Upper lobe of left lung (tissue), 4 donors: ENCODE data around the gene MALRD1.

Experiments
- POLR2A ChIP-seq, 4 donors: fragments of 450-650 bp; IDR thresholded peaks; one replicate each; pipeline ENCODE4 v1.5.1; 2016 to 2017; ENCODE audit warnings: antibody characterized with exemption in 4 of 4, mild to moderate bottlenecking in 2 of 4
- POLR2AphosphoS5 ChIP-seq, 2 donors: sonication (generic); formaldehyde crosslinking; IDR thresholded peaks; one replicate each; pipeline ENCODE4 v1.5.1; 2017; ENCODE audit warnings: antibody characterized with exemption in 2 of 2

DNA sequence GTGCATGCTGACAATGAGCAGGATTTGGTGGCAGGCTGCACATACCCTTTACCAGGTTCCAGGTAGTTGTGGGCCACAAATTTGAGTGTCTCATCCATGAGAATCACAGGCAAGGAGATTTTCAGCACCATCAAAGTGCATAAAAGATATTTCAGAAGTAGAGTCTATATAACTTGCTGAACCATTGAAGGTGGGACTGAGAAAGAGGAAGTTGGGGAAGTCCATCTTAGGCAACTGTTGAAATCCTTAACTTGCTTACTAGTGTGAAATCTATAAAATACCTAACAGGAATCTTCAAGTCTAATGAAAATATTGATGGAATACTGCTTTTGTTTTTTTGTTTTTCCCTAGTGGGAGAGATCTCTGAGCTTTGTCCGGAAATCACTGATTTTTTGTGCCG is 442.6 kb downstream of the MALRD1 start:
- TF ChIP-seq POLR2AphosphoS5 (IDR thresholded peaks at IDR 0.05) (no peak), POLR2A (IDR thresholded peaks at IDR 0.05) (no peak)
